GM12878 (cell line): ENCODE data around the gene HAUS1. TPM values are rescaled to one million over a fixed set of nuclear protein-coding genes. Genes with fewer than 3 reads are reported as not detected.

ENCODE experiments used
- ATAC-seq: fragments of 200-7000 bp; cut with Tn5 transposase; 3 replicates; pipeline ENCODE4 v1.9.1; 2020; ENCODE audit warnings: mild to moderate bottlenecking, moderate library complexity
- BruUV-seq: library from RNA; stranded (reverse); fragments of 400-500 nt; replicated peaks from 2 replicates; lab custom pipeline; 2021; lab: Mats Ljungman, UMichigan
- CTCF ChIA-PET: fragments of 300-600 bp; sonication (Branson Sonifier 250); formaldehyde crosslinking; extraction: SDS; loops from one replicate; lab custom pipeline; 2021; ENCODE audit warnings: inconsistent platforms; lab: Yijun Ruan, JAX
- POLR2A ChIA-PET: fragments of 350-600 bp; formaldehyde crosslinking; extraction: SDS; loops from one replicate; lab custom pipeline; 2021; ENCODE audit warnings: inconsistent platforms; lab: Charles Lee
- RAD21 ChIA-PET: fragments of 300-600 bp; sonication (Branson Sonifier 250); formaldehyde crosslinking; loops from one replicate; lab custom pipeline; 2023; ENCODE audit warnings: antibody characterized with exemption; ENCODE audit not compliant: unreplicated experiment; lab: Charles Lee
- SMC1A ChIA-PET: fragments of 300-600 bp; sonication (Branson Sonifier 250); formaldehyde crosslinking; loops from one replicate; lab custom pipeline; 2023; ENCODE audit not compliant: unreplicated experiment, uncharacterized antibody; lab: Charles Lee
- DNase-seq: peaks from one replicate; pipeline ENCODE4 v3.0.0-alpha.2; 2011; ENCODE audit warnings: low read depth, low spot score
- FAIRE-seq: peaks from 3 replicates; lab custom pipeline; 2011; peaks lifted over from hg19 to GRCh38; lab: Jason Lieb, UNC
- H2AFZ ChIP-seq: 2 replicates; pipeline ENCODE4 v1.6.0; 2011; ENCODE audit warnings: low read depth, low read length, control low read depth; ENCODE audit not compliant: control insufficient read depth
- H3K27ac ChIP-seq: 2 replicates; pipeline ENCODE4 v1.5.1; 2011; ENCODE audit warnings: control low read depth; ENCODE audit not compliant: control insufficient read depth, insufficient read depth
- H3K27me3 ChIP-seq, 2 experiments: replicated peaks in 1 of 2; 2 replicates each; pipeline versions ENCODE4 v1.6.0 to v1.6.1; 2011; ENCODE audit warnings: low read length in 1 of 2; ENCODE audit not compliant: control insufficient read depth in 2 of 2, insufficient read depth in 2 of 2
- H3K36me3 ChIP-seq, 2 experiments: 2 replicates each; pipeline ENCODE4 v1.5.1; 2011; ENCODE audit warnings: low read length in 1 of 2; ENCODE audit not compliant: control insufficient read depth in 2 of 2, insufficient read depth in 2 of 2
- H3K4me1 ChIP-seq: 2 replicates; pipeline ENCODE4 v1.6.1; 2011; ENCODE audit warnings: mild to moderate bottlenecking, low read length, moderate library complexity, mixed read lengths; ENCODE audit not compliant: control insufficient read depth, insufficient read depth
- H3K4me2 ChIP-seq: 2 replicates; pipeline ENCODE4 v1.6.0; 2011; ENCODE audit warnings: control low read depth; ENCODE audit not compliant: control insufficient read depth, insufficient read depth
- H3K4me3 ChIP-seq: fragments of 200-600 bp; sonication (generic); 2 replicates; pipeline ENCODE4 v1.5.1; 2016
- H3K79me2 ChIP-seq: 2 replicates; pipeline ENCODE4 v1.6.0; 2011; ENCODE audit warnings: low read length; ENCODE audit not compliant: control insufficient read depth, insufficient read depth
- H3K9ac ChIP-seq: 2 replicates; pipeline ENCODE4 v1.8.0; 2011; ENCODE audit warnings: low read length, control low read depth, mixed read lengths; ENCODE audit not compliant: control insufficient read depth, insufficient read depth
- H3K9me3 ChIP-seq: replicated peaks from 3 replicates; pipeline ENCODE4 v1.5.1; 2011; ENCODE audit warnings: mild to moderate bottlenecking, low read length; ENCODE audit not compliant: control insufficient read depth, insufficient read depth
- H4K20me1 ChIP-seq: 2 replicates; pipeline ENCODE4 v1.6.0; 2011; ENCODE audit not compliant: control insufficient read depth, insufficient read depth
- CBFB ChIP-seq: IDR thresholded peaks from 2 replicates; pipeline ENCODE4 v1.6.1; 2016; ENCODE audit warnings: antibody characterized with exemption, low read depth
- CREM ChIP-seq: IDR thresholded peaks from 2 replicates; pipeline ENCODE4 v1.6.1; 2014; ENCODE audit warnings: antibody characterized with exemption, low read depth
- DPF2 ChIP-seq: fragments of 450-650 bp; IDR thresholded peaks from 2 replicates; pipeline ENCODE4 v1.6.1; 2017; ENCODE audit warnings: mild to moderate bottlenecking
- EED ChIP-seq: sonication (generic); IDR thresholded peaks from 2 replicates; pipeline ENCODE4 v1.6.1; 2016; ENCODE audit warnings: antibody characterized with exemption, low read depth
- ETV6 ChIP-seq, 2 experiments: fragments of 450-650 bp in 1 of 2; IDR thresholded peaks in 1 of 2; conservative IDR thresholded peaks in 1 of 2; 2 replicates each; pipeline ENCODE4 v1.6.1; 2014; ENCODE audit warnings: antibody characterized with exemption in 1 of 2, borderline replicate concordance in 1 of 2, low read depth in 1 of 2, mild to moderate bottlenecking in 1 of 2, moderate library complexity in 1 of 2
- IKZF2 ChIP-seq, 2 experiments: fragments of 450-650 bp; IDR thresholded peaks; 2 replicates each; pipeline ENCODE4 v1.6.1; 2017; ENCODE audit warnings: mild to moderate bottlenecking in 2 of 2, moderate library complexity in 2 of 2
- NFIC ChIP-seq: IDR thresholded peaks from 2 replicates; pipeline ENCODE4 v1.6.1; 2012; ENCODE audit warnings: low read depth, mild to moderate bottlenecking, inconsistent platforms, low read length, moderate library complexity
- NFYB ChIP-seq: IDR thresholded peaks from 2 replicates; pipeline ENCODE4 v1.6.1; 2011; ENCODE audit warnings: low read depth, mild to moderate bottlenecking, low read length, improper control_type of control experiment, moderate library complexity; ENCODE audit not compliant: insufficient read depth
- PAX8 ChIP-seq: fragments of 450-650 bp; IDR thresholded peaks from 2 replicates; pipeline ENCODE4 v1.6.1; 2017; ENCODE audit warnings: mild to moderate bottlenecking, moderate library complexity
- RB1 ChIP-seq: fragments of 450-650 bp; formaldehyde crosslinking; IDR thresholded peaks from 2 replicates; pipeline ENCODE4 v1.6.1; 2017; ENCODE audit warnings: mild to moderate bottlenecking, borderline replicate concordance
- RUNX3 ChIP-seq: IDR thresholded peaks from 2 replicates; pipeline ENCODE4 v1.6.1; 2012; ENCODE audit warnings: low read length, inconsistent platforms
- SP1 ChIP-seq: IDR thresholded peaks from one replicate; pipeline ENCODE4 v1.6.1; 2011; ENCODE audit warnings: low read depth, low read length
- ZNF24 ChIP-seq: fragments of 450-650 bp; IDR thresholded peaks from 2 replicates; pipeline ENCODE4 v1.6.1; 2017; ENCODE audit warnings: antibody characterized with exemption, mild to moderate bottlenecking
- WGBS: methylation state at CpG from one replicate; pipeline ENCODE4 v1.1.6; 2016; ENCODE audit warnings: low lambda C conversion rate; ENCODE audit not compliant: insufficient replicate concordance, insufficient coverage; ENCODE audit errors: missing lambda C conversion rate; 5-methylcytosine and 5-hydroxymethylcytosine counted together
- in situ Hi-C: fragments of 300-500 bp; cut with MboI; formaldehyde crosslinking; loops from 9 replicates; pipeline ENCODE4 v1.14.3; 2018; ENCODE audit warnings: mixed read lengths
- intact Hi-C: fragments of 100-400 bp; cut with micrococcal nuclease; formaldehyde crosslinking; loops from one replicate; pipeline ENCODE4 v1.14.2; 2022; ENCODE audit not compliant: unreplicated experiment
- polyA plus RNA-seq, 11 experiments: library from polyadenylated mRNA; depleted of rRNA in 4 of 11; unstranded in 6 of 11; stranded (reverse) in 5 of 11; fragments of >200 nt; fragmentation: Nextera tagmentation in 4 of 11; fragmentation: Illumina TruSeq in 1 of 11; extraction: Ambion mirVana in 4 of 11; extraction: Trizol in 1 of 11; gene quantifications; 1 replicate in 1 of 11; 2 replicates in 10 of 11; pipeline versions ENCODE4 v1.2.1 to v1.2.3, GENCODE V29; 2011 to 2016; ENCODE audit warnings: inconsistent platforms in 2 of 11, missing spikeins in 2 of 11, low read depth in 1 of 11
- total RNA-seq, 4 experiments: library from RNA; depleted of rRNA in 3 of 4; stranded (reverse); fragments of >200 nt in 3 of 4; fragmentation: Illumina TruSeq in 1 of 4; extraction: Trizol in 1 of 4; gene quantifications; 2 replicates each; pipeline versions ENCODE4 v1.2.1 to v1.2.3, GENCODE V29; 2013 to 2021
- TF ChIP-seq, protein P1 (sequence below): IDR thresholded peaks from 2 replicates; pipeline ENCODE4 v1.6.1; 2012; ENCODE audit warnings: low read depth, low read length, improper control_type of control experiment
- TF ChIP-seq, protein P2 (sequence below): fragments of 450-650 bp; IDR thresholded peaks from 2 replicates; pipeline ENCODE4 v1.6.1; 2017; ENCODE audit warnings: mild to moderate bottlenecking
- TF ChIP-seq, protein P3 (sequence below): fragments of 450-650 bp; formaldehyde crosslinking; IDR thresholded peaks from 2 replicates; pipeline ENCODE4 v1.4.0; 2022; ENCODE audit warnings: mild to moderate bottlenecking, moderate library complexity
- TF ChIP-seq, protein P4 (sequence below): fragments of 450-650 bp; IDR thresholded peaks from 2 replicates; pipeline ENCODE4 v1.6.1; 2016; ENCODE audit warnings: mild to moderate bottlenecking

The HAUS1 gene
- total and polyA plus RNA-seq, 10 of the 15 experiments (the other 5 are each of a cell fraction or from before 2014, with no cell fraction given) = 41.2 to 182 (median 91.9) TPM

DNA sequence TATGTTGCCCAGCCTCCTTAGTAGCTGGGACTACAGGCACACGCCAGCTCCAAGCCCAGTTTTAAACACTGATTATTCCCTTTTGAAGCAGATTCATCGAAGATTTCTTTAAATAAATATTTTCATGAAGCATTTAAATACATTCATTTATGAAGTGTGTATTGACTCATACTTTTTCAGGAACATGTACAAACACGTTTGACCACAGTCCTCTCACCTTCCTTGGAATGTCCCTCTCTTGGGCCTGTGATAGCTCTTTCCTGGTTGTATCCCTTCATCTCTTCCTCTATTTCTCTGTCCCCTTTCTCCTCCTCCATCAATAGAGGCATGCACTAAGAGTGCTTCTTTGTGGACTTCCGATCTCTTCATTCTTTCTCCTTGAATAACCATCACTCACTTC lies 34.7 kb upstream of the HAUS1 start:
- Histone ChIP-seq H3K79me2 (no peaks in the 10 kb centered on the region; the same call in none of the 2 replicates), H3K9ac (no peak overlapping the region), H3K9me3 (no peaks in the 10 kb centered on the region; the same call in 2 of the 3 replicates), H3K27me3 (no peaks in the 10 kb centered on the region; a peak in 1 of 4 replicates), H3K4me1 (peaks cover 14% of the 10 kb centered on the region), H4K20me1 (no peaks in the 10 kb centered on the region), H3K4me2 (0 out of 2 replicates have a peak overlapping the region, but pooled peaks have one; percentile 12), H3K36me3 (no peaks in the 10 kb centered on the region; a peak in 1 of 4 replicates), H3K4me3 (no peak overlapping the region; the same call in 1 of the 2 replicates), H3K27ac (0 out of 2 replicates have a peak overlapping the region, but pooled peaks have one; percentile 10), H2AFZ (no peak overlapping the region)
- FAIRE-seq (no peak), ATAC-seq (no peak), DNase-seq (no peak)
- POLR2A ChIA-PET = interaction anchor here (0.8 kb wide), 1 partner anchor 28 kb away, joined by 3 read pairs; no protein-coding TSS in a partner anchor
- CTCF ChIA-PET = interaction anchor here (1.0 to 5.4 kb wide), 2 partner anchors 128 to 405 kb away, joined by 3 to 78 read pairs; no protein-coding TSS in a partner anchor
- RAD21 ChIA-PET = interaction anchor here (1.1 kb wide), 1 partner anchor 192 kb away, joined by 3 read pairs; no protein-coding TSS in a partner anchor
- in situ Hi-C loops = no loop called here
- SMC1A ChIA-PET = interaction anchor here (1.0 to 1.3 kb wide), 2 partner anchors 97 to 149 kb away, joined by 3 to 4 read pairs; no protein-coding TSS in a partner anchor
- intact Hi-C loops = no loop called here
- WGBS = 49% methylated on average over 4 of the region's 4 CpGs
- no TSS peak for BruUV-seq
- TF ChIP-seq, protein P1, sequence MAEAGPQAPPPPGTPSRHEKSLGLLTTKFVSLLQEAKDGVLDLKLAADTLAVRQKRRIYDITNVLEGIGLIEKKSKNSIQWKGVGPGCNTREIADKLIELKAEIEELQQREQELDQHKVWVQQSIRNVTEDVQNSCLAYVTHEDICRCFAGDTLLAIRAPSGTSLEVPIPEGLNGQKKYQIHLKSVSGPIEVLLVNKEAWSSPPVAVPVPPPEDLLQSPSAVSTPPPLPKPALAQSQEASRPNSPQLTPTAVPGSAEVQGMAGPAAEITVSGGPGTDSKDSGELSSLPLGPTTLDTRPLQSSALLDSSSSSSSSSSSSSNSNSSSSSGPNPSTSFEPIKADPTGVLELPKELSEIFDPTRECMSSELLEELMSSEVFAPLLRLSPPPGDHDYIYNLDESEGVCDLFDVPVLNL = no peak
- TF ChIP-seq CREM (peak; percentile 52; the same call in 1 of the 2 replicates), DPF2 (no peak), EED (peak; percentile 52; the same call in 1 of the 2 replicates), NFYB (no peak), RB1 (no peak), SP1 (no peak), ETV6 (conservative IDR thresholded peaks at IDR 0.05 in 1 of 2, IDR thresholded peaks at IDR 0.05 in 1 of 2; ENCODE audit: borderline replicate concordance in 1 of 2, low read depth in 1 of 2) (peak in 1 of 2 experiments; percentile 78; a peak in 2 of 4 replicates), ZNF24 (no peak), PAX8 (no peak), CBFB (peak; percentile 60; the same call in 1 of the 2 replicates), NFIC (peak; percentile 91), RUNX3 (peak; percentile 94), IKZF2 (IDR thresholded peaks at IDR 0.05) (peak; percentile 45 to 65; a peak in 3 of 4 replicates)
- TF ChIP-seq, protein P2, sequence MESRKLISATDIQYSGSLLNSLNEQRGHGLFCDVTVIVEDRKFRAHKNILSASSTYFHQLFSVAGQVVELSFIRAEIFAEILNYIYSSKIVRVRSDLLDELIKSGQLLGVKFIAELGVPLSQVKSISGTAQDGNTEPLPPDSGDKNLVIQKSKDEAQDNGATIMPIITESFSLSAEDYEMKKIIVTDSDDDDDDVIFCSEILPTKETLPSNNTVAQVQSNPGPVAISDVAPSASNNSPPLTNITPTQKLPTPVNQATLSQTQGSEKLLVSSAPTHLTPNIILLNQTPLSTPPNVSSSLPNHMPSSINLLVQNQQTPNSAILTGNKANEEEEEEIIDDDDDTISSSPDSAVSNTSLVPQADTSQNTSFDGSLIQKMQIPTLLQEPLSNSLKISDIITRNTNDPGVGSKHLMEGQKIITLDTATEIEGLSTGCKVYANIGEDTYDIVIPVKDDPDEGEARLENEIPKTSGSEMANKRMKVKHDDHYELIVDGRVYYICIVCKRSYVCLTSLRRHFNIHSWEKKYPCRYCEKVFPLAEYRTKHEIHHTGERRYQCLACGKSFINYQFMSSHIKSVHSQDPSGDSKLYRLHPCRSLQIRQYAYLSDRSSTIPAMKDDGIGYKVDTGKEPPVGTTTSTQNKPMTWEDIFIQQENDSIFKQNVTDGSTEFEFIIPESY = no peak
- TF ChIP-seq, protein P3, sequence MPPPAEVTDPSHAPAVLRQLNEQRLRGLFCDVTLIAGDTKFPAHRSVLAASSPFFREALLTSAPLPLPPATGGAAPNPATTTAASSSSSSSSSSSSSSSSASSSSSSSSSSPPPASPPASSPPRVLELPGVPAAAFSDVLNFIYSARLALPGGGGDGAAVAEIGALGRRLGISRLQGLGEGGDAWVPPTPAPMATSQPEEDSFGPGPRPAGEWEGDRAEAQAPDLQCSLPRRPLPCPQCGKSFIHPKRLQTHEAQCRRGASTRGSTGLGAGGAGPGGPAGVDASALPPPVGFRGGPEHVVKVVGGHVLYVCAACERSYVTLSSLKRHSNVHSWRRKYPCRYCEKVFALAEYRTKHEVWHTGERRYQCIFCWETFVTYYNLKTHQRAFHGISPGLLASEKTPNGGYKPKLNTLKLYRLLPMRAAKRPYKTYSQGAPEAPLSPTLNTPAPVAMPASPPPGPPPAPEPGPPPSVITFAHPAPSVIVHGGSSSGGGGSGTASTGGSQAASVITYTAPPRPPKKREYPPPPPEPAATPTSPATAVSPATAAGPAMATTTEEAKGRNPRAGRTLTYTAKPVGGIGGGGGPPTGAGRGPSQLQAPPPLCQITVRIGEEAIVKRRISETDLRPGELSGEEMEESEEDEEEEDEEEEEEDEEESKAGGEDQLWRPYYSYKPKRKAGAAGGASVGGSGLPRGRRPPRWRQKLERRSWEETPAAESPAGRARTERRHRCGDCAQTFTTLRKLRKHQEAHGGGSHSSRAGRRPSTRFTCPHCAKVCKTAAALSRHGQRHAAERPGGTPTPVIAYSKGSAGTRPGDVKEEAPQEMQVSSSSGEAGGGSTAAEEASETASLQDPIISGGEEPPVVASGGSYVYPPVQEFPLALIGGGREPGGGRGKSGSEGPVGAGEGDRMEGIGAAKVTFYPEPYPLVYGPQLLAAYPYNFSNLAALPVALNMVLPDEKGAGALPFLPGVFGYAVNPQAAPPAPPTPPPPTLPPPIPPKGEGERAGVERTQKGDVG (CRISPR knock-in tag) = no peak
- TF ChIP-seq, protein P4, sequence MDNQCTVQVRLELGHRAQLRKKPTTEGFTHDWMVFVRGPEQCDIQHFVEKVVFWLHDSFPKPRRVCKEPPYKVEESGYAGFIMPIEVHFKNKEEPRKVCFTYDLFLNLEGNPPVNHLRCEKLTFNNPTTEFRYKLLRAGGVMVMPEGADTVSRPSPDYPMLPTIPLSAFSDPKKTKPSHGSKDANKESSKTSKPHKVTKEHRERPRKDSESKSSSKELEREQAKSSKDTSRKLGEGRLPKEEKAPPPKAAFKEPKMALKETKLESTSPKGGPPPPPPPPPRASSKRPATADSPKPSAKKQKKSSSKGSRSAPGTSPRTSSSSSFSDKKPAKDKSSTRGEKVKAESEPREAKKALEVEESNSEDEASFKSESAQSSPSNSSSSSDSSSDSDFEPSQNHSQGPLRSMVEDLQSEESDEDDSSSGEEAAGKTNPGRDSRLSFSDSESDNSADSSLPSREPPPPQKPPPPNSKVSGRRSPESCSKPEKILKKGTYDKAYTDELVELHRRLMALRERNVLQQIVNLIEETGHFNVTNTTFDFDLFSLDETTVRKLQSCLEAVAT = no peak
